Mucosa of gallbladder (tissue), 1 donor: Measurements from ENCODE around the gene AUTS2. TPM values are rescaled to one million over a fixed set of nuclear protein-coding genes. Genes with fewer than 3 reads are reported as not detected.

Experiments used
- DNase-seq: peaks from one replicate; pipeline ENCODE4 v3.0.0-alpha.2; 2020; ENCODE audit warnings: low spot score
- total RNA-seq: library from RNA; stranded (reverse); gene quantifications from one replicate; pipeline ENCODE4 v1.2.1, GENCODE V29; 2021
- donor health status: DM: no; HTN: no; CAD: no.

Gene AUTS2
- total RNA-seq, 1 donor from 2014 or later = 50.1 TPM

DNA sequence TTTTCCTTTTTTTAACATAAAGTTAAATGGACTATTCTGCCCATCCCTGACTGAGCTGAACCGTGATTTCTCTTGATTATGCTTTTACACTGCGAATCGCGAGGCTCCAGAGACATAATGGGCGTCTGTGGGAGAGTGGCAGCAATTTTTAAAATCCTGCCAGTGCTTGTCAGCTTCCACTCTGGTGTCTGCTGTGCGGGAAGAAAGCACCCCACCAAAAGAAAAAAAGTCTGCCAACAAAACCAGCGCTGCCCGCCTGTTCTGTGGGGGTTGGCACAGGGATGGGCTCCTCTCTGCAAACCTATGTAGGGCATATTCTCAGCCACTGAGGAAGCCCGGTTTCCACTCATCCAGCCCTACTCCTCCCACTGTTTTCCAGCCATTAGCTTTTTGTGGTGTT is 941.3 kb downstream of the AUTS2 start:
- DNase-seq = no peak

DNA sequence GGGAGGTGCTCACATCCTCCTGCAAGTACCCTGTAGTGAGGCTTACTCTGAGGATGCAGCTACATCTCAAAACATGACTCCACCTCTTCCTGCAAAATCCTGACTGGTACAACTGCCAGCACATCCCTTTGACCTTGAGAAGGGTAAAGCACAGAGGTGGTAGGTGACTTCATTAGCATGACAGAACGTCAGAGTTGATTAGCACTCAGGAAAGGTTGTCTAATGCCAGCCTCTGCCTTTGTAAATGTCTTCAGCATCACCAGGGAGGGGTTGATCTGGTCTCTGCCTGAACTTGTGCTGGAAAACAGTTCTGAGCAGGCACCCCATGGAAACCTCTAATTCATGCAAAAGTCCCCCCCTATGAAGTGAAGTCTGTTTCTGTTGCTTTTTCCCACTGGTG is 942.4 kb downstream of the AUTS2 start:
- no peak for DNase-seq

DNA sequence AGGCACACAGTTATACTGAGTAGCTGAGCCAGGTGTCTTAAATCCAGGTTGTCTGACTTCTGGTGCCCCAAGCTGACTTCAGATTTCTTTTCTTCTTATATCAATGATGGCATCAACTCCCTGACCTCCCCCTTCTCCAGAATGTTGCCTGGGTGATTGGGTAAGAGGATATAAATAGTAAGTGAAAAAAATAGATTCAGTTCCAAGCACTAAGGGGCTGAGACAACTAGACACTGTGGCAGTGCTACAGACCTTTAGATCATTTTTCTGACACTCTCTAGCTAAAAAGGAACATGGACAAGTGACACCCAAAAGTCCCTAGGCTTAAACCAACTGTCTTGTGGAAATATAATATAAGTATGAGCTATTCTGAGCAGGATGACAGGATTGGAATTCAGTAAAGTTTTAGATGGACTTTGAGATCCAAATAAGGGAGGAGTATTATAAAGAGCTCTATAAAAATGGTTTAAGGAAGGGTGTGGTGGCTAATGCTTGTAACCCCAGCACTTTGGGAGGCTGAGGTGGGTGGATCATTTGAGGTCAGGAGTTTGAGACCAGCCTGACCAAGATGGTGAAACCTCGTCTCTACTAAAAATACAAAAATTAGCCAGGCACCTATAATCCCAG is 944.6 kb downstream of the AUTS2 start:
- no peak for DNase-seq

DNA sequence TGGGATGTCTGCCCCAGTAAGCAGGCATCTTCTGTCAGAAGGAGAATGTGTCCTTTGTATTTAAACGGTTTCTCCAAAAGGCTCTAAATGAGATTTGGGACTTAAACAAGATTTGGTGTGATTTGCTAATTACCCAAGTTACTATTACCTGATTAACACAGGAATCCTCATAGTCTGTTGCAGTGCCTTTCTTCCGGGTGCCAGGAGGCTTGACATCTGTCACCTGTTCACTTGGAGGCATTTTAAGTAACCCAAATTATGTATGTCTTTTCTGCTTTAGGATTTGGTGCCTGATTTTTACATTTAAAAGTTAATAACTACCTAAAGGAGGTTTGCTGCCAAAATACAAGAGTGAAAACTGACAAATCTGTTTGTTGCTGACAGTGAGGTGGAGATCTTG is 945.7 kb downstream of the AUTS2 start:
- no peak for DNase-seq

DNA sequence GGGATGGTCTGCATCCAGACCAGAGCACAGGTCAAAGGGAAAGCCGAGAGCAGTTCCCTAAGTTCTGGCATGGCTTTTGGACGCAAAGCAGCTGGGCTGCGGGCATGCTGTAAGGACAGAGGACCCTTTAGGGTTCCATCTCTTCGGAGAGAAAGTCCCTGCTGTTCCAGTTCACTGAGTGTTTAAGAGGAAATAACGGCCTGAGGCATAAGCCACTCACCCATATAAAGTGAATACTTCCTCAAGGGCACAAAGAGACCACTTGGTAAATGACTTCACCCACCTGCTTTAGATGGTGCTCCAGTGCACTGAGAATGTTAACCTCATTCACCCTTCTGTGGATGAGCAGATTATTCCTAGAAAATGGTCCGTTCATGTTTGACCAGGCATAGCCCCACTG is 946.9 kb downstream of the AUTS2 start:
- no peak for DNase-seq

DNA sequence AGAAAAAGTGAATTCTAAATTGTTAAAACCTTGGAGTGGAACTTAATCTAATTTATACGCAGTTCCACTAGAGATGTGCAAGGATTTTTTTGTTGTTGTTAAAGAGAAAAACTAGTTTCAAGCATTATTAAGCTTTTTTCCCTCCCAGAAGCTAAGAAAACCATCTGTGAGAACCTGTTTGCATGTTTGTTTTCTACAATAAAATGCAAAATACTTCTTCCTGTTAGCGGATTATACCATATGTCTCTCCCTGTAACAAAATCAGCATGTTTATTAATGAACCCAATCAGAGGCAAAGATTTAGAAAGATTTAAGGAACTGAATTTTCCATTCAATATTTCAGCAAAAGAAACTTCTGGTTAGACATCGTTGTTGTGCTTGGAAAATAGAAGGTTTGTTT is 953.9 kb downstream of the AUTS2 start:
- no peak for DNase-seq

DNA sequence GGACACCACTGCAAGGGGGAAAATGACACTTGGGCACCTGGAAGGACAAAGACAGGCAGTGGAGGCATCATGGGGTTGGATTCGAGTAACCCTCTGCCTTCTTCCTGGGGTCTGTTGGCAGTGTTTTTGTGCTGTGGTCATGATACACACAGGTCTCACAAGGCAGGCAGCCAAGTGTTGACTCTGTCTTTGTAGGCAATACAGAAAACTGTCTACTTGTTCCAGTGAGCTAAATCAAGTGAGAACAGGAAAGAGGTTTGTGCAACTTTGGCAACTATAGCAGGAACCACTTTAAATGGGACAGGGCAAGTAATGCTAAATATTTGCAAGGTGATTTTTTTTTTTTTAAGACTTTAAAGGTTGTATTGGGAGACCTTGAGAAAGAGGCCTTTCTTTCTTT is 955.1 kb downstream of the AUTS2 start:
- no peak for DNase-seq

DNA sequence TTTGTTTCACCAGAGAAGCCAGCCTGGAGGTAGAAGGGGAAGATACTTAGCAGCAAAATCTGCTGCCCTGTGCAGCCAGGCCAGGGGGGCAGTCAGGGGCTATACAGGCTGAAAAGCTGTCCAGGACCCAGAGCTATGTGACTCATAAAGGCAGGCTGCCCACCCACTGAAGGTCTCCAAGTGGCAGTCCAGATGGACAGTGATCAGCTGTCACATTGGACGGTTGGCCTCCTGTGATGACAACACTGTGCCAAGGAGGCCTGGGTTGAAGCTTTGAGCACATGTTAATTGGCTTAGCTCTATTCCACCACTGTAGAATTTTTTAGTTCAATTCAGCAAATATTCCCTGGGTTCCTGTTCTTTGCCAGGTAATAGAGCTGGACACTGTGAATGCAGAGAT is 956.4 kb downstream of the AUTS2 start:
- no peak for DNase-seq

DNA sequence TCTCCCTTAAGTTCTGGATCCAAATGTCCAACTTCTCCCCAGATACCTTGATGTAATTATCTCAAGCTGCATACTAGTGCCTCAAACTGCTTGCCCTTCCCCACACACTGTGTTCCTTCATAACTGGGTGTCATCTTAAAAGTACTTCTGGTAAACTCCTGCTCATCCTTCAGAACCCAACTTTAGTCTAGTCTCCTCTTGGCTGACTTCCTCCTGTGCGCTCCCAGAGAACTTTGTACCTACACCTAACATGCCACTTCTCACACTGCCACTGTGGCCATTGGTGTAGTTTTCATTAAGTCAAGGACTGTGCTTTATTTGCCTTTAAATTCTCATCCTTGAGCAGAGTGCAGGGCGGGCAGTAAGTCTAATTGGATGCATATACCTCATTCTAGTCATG is 958.5 kb downstream of the AUTS2 start:
- DNase-seq = no peak

DNA sequence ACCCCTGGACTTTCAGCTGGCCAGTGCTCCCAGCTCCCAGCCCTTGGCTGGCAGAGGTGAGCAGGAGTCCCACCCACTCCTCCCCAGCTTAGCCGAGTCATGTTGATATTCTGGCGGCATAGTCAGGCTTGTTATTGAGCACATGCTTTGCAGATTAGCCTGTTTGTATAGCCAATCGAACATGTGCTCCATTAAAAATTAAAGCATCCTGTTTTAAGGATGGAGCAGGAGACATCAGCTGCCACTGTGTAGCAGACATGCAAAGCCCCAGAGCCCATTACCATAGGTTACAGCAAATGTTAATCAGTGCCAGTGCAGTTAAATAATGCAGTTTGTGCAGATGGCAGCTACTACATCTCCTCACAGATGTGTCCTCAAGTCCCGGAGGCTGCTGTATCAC is 959.1 kb downstream of the AUTS2 start:
- DNase-seq = no peak

DNA sequence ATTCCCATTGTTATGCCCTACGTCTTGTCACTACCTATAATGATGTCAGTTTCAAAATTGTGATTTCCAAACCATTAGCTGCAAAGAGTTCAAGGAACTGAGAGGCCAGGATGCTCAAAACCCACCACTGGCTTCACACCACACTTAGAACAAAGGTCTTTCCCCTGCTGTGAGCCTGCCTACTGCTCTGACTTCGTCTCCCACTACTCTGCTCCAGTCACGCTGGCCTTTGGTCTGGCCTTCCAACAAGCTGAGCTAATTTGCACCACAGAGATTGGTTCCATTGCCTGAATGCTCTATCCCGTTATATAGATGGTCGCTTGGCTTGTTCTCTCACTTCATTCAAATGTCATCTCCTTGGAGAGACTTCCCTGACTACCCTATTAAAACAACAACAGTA is 961.5 kb downstream of the AUTS2 start:
- DNase-seq = no peak

DNA sequence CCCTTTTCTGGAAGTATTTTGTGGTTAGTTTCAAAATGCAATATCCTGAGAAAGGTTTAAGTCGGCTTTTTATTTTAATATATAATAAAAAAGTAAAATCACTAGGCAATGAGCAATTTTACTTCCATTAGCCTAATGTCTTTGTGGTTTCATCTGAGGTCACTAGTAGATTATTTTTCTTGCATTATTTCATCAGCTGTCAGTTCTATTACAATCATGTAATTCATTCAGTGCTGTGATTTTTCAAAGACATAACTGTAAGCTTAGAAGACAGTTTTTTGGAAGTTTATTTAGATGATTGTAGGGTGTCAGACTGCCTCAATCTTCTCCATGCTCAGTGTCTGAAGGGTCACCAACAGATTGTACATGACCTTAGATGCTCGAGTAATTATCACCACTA is 965.7 kb downstream of the AUTS2 start:
- no peak for DNase-seq

DNA sequence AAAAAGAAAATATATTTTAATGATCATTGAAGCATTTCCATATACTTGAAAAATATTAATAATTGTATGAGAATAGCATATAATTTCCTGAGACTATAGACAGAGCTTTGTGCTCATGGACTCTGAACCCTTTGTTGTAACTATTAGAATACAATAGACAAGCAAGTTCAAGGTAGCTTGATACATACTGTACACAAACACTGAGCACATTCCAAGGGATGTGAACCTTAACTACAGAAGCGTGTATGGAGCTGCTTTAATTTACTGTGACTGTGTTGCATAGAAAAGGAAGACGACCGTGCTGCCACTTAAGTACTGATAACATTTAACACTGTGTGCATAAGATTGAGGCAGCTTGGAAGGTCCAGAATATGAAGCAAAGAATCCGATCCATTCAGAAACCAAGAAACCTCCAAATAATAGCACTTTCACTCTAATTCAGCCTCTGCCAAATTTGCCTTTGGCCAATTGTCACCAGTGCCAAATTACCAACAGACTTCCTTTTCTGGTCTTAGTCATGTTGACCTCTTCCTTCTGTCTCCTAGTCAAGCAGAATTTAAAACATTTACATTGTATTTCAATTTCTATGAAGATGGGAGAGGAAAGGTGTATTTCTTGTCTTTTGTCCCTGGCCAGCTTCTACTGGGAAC is 967.6 kb downstream of the AUTS2 start:
- DNase-seq = peak; percentile 25

DNA sequence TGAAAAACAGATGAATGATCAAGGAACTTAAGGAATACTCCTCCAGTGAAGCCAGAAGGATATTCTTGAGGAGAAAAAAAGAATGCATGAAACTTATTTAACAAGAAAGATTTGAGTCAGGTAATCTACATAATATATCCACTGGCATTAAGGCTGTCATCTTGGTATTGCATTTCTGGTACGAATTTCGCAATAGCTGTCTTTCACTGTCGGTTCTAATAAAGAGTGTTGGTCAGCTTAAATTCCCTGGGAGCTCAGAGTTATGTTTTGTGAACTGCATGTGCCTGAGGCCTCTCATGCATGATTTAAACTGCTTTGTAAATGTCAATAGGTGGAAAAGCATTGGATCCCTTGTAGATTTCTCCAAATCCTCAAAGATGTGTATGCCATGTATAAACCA is 968.4 kb downstream of the AUTS2 start:
- no peak for DNase-seq

DNA sequence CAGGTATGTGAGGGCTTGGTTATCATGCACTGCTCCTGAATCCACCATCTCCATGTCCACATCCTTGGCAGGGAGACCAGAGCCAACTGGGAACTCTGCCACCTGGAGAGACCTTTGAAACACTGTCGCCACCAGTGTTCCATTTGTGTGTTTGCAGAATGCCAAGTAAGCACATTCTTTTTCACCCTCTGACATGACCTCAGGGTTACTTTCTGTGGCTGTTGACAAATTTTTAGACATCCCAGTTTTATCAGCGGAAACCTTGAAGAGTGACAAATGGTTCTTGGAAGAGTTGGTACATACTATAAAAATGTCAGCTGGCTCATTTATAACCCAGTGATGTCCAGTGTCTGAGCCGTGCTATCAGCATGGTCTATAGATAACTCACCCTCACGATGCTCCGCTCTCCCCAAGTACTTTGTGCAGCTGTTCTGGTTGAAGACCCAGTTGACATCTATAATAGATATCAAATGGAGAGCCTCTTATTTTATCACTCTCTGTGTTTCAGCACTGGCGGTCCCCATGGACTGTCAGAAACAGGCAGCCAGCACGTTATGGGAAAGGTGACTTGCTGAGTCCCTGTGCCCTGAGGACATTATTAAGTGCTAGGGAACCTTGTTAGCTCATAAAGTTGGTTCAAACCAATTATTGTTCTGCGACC is 970.5 kb downstream of the AUTS2 start:
- DNase-seq = peak; percentile 85

DNA sequence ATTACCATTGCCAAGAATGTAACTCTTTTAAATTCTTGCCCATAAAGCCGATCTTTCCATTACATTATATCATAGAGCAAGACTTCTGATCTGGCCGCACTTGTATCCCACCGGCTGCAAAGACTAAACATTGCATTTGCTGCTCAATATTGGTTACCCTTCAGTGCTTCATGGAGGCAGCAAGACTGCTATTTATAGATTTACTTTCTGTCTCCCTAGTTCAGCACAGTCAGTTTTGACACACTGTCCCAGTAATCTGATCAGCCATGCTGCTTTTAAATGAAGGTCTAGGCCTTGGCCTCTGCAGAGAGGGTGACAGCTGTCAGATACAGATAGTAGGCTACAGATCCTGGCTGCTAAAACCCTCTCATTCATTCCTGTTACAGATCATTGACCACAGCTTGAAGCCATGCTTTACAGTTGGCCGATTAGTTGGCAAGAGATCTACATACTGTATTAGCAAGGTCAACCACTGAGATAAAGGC is 971.1 kb downstream of the AUTS2 start:
- DNase-seq = no peak

DNA sequence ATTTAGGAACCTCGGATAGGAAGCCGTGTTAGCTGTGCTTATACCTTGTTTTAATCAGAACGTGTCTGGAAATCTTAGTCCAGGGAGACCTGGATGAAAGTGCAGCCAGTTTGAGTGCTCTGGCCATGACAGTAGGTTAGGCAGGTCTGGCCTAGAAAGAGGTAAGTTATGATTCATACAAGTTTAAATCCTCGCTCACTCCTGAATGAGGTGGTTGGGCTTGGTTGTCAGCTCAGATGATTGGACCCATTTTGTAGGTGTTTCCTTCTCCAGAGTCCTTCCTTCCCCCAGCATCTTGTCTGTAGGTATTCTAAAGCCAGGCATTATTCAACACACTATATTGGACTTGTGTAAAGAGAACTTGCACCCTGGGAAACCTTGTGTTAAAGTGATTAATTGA is 971.8 kb downstream of the AUTS2 start:
- DNase-seq = no peak

DNA sequence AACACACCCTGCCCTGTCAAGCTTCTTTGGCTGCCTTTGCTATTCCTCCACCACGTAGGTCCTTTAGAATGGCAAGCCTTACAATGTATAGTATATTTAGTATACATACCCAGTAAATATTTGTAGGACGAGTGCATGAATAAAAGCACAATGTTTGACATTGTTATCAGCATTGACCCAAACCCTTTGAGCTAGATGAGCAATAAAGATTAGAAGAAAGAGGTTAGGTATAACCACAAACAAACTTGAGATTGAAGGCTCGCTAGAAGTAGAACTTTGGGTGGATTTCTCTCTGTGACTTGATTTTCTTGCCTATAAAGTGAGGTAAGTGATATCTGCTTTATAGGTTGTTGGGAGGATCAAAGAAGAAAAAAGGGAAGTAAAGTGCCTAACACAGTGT is 972.7 kb downstream of the AUTS2 start:
- no peak for DNase-seq

DNA sequence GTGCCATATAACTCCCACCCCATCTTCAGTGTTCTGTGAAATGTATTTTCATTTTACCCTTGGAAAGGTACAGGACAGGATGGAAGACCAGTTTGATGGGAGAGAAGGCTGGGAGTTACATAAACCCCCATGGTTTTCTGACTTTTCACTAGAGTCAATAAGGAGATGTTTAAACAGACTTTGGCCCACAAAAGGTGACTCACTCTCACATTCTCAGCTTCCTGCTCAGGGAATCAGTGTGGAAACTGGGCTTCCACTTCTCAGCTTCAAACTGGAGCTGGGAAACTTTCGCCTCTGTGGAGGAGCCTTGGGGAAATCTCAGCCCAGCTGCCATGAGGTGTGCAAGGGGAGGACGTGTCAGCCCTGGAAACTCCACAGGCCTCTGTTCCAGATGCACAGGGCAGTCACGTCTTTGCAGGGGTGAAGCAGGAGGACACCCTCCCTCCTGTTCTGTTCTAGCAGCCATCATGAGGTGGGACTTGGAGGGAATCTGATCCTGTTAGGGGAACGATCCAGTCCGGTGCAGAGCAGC is 973.2 kb downstream of the AUTS2 start:
- peak; percentile 64 for DNase-seq

DNA sequence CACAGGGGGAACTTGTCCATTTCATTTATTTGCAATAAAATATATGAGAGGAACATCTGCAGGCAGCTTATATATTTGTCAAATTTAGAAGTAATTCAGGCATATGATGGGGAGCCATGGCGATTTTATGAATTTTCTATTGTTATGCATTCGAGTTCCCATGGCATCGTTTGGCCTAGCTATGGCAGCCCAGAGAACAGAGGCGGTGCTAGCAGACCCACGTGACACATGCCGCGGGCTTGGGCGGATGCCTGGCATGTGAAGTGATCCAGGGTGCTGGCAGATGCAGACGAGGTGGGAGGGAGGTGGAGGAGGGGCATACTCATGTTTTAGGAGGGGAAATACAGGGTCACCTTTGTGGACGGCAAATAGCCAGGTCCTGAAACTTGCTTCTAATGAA is 973.7 kb downstream of the AUTS2 start:
- DNase-seq = no peak

DNA sequence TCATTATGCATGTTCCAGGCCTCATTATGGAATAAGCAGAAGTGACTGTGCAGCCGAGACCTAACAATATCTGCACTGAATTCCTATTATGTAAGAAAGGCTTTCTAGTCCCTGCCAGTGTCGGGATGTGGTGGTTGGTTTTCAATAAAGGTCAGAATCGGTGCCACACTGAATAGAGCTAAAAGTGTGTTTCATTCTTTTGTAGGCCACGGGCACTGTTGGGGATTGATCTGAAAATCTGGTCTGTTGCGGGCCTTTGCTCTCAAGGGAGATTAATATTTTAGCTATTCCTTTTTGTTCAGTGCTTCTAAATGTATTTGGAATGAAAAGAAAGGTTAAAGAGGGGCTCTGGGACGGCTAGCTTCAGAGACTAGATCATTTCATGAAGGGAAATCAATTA is 974.3 kb downstream of the AUTS2 start:
- no peak for DNase-seq

DNA sequence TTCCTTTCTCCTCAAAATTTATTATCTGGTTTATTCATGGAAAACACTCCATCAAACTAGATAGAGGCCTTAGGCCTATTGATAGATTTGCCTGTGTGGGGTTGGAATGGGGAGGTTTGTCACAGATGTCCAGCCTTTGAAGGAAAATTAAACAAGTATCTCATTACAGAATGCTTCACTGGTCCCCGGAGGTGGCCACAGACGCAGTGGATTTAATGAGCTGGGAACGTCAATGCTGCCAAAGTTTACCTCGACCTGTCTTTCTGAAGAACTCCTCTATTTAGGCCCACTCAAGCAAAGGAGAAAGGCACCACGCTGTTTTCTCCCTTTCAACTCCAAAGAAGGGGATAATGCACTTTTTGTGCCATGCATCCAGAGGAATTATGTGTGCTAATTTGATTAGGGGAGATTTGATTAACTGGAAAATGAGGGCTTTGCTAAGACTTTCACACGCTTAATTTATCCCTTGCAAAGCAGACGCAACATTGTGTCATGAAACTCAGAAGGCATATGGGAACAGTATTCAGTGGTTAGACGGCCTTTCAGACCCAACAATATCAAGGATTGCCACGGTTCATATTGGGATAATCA is 974.9 kb downstream of the AUTS2 start:
- no peak for DNase-seq

DNA sequence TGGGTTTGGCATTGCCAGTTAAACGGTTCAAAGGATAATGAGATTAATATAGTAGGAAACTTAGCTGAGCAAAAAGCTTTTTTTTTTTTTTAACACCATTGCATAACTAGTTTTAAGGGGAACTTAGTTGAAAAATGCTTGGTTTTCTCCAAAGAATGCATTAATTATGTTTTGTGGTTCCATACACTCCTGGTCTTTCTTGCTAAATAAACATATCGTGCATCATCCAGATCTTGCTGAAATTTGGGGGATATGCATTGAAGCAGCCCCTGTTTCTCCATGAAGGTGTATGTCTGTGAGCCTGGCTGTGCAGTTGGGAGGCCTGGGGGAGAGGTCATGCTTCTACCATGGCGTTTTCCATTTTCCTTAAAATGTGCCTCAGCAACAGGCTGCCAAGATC is 975.4 kb downstream of the AUTS2 start:
- no peak for DNase-seq
